HuH-7.5 (cell line): Measurements from ENCODE around the gene DISC1.

Experiments
- DNase-seq: peaks from one replicate; pipeline ENCODE4 v3.0.0; 2011; ENCODE audit warnings: low spot score

DISC1 gene

DNA sequence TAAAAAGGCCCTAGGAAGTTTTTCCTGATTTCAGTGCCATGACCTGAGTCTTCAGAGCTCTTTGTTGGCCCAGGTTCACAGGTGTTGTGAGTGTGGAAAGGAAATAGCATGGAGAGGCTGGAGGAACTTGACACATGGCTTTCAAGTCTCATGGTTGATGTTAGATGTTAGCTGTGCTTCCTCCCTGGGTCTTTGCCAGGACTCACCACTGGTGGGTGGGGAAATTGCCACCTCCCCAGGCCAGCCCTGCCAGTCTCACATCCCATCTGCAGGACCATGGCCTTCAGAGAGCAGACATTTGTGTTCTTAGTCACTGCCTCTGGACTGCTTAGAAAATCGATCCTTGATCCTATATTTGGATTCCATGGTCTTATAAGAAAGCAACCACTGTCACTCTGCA is 383.2 kb downstream of the DISC1 start:
- no peak for DNase-seq

GRCh38 chr1:232011961-232012360 is 385.4 kb downstream of the DISC1 start:
- DNase-seq: no peak

DNA sequence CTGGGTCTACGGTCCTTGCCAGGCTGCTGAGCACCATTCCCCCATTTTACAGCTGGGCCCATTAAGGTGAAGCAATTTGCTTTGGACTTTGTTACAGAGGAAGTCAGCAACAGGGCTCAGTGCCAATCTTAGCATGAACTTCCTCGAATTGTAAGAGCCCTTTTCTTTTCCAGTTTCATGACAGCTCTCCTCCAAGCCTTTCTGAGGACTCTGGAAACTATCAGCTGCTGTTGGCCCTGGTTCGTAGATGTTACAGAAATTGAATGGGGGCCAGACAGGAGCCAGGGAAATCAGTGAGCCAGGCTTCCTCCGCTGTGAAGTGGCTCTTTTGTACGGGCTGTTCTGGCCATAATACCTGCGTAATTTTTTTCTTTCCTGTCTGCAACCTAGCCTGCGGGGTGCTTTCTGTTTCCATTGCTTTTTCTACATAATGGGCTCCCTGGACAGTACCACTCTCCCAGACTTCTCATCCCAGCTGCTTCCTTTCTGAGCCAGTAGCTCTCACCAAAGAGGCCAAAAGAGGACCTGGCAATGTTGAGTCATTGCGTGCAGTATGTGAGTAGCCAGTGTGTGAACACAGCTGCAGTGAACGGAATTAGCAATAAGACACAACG is 386.3 kb downstream of the DISC1 start:
- DNase-seq: no peak

GRCh38 chr1:232014941-232015340 is 388.4 kb downstream of the DISC1 start:
- no peak for DNase-seq

GRCh38 chr1:232016616-232017015 is 390.0 kb downstream of the DISC1 start:
- no peak for DNase-seq

DNA sequence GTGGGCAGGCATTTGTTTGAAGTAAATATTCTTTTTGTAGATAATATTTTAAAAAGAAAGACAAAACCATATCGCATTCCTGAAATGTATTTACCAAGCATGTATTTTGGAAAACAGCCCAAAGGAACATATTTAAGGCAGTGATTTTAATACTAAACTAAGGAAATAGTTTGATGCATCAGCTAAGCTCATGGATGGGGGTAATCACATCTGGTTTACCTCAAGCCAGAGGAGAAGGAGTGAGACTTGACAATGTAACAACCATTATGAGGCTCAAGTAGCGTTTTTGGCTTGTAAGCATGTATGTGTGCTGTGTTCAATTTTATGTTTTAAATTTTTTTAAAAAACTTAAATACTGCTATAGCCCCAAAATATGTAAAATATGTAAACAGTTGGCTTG is 390.5 kb downstream of the DISC1 start:
- DNase-seq: no peak

DNA sequence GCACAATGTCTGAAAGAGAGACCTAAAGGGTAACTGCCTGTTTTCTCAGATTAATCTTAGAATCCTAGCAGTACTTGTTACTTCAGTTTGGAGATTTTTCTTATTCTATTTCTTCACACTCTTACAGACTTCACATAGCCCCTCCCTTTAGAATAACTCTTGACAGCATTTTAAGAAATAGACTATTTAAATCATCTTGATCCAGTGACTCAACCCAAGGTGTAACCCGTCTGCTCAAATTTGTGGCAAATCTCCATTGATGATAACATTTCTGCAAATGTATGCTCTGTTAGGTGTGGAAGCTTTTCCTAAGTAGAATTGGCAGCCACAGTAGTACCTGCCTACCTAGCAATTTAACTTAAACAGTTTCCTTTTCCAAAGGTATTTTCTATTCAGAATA is 391.2 kb downstream of the DISC1 start:
- no peak for DNase-seq

DNA sequence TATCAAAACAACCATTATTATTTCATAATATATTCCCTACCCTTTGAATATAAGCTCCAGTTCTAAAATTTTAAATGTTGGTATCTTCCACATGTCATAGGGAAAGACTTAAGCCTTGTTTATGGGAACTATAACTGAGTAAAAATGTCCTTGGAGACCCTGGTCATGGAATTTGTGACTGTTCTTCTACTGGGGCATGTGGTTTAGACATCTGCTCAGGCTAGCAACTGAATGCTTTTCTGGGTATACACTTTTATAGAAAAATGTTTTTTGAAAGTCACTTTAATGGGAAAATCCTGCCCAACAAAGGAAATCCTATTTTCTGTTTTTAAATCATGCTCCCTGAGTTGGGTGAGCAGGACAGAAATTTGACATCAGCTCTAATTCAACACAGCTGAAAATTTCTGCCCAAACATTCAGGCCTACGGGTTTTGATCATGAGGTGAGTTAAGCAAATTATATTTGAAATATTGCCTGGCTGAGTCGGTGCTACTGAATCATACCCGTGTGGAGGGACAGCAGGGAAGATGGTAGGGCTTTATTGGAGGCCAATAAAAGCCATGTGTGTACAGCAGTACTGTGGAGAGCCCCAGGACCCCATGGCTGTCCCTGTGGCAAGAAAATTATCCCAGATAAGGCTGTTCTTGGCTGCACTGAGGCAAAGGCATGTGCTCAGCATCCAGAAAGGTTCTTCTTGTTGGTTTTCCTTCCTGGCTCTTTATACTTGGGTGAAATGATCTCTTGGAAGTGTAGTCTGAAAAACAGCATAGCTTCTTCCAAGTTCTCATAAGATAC is 391.8 kb downstream of the DISC1 start:
- no peak for DNase-seq

DNA sequence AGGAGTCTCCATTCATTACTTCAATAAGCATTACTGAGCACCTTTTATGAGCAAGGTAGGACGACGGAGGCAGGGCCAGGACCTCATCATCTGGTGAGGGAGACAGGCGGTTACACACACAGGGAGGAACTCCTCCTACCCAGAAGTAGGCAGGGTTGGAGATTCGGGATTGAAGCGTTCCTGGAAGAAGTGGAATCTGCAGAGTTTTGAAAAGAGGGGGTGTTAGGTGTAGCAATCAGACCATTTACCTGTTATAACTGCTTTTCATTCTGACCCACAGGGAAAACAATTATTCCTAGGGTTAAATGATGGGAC is 392.4 kb downstream of the DISC1 start:
- no peak for DNase-seq

DNA sequence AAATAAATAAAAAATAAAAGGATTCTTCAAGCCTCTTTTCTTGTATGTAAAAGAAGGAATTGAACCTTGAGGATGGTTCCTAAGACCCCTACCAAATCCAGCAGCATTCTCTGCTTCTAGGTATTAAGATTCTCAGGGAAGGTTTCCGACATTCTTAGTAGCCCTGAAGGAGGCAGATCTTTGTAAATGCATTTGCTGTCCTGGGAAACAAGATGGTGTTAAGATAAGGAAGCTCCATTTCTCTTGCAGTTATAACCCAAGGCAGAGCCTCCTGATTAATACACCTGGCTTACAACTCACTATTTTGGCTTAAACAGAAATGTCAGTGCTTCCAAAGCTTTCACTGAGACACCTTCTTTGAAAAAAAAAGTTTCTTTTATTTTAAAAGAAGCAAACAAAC is 393.8 kb downstream of the DISC1 start:
- no peak for DNase-seq

DNA sequence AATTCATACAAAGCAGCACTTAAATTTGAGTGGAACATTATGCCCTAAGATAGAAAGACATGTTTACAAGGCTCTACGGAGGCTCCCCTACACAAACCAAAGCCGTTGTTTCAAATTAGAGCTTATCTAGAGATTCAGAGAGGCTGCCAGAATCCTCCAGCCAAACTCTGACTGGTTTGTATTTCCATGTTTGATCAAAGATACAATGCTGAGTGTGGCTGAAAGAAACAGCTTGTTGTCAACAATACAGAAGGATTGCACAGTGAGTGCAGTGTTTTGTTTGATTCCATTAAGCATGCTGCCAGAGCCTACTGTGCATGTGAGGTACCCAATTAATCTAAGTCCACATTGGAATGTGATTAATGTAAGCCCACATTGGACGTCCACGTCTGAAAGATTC is 402.7 kb downstream of the DISC1 start:
- DNase-seq: no peak

- DNase-seq: no peak
Observed at GRCh38 chr1:232031156-232031555, 404.6 kb downstream of the DISC1 start.

DNA sequence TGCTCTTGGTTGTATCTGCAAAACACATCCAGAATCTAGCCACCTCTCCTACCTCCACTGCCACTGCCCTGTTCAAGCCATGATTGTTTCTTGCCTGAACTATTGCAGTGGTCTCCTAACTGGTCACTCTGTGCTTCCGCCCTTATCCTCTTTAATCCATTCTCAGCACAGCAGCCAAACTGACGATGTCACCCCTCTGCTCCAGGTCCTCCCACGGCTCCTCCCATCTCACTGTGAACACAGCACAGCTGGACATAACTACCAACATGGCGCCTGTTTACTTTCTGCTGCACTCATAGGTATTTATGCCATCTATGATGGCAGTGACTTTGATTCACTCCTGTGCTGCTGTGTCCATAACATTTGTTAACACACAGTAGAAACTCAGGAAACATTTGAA is 406.7 kb downstream of the DISC1 start:
- no peak for DNase-seq

- DNase-seq: no peak
Observed at GRCh38 chr1:232034556-232034955, 408.0 kb downstream of the DISC1 start.

GRCh38 chr1:232036181-232036933 is 409.8 kb downstream of the DISC1 start:
- DNase-seq: no peak

GRCh38 chr1:232037774-232038388 is 411.3 kb downstream of the DISC1 start:
- no peak for DNase-seq

DNA sequence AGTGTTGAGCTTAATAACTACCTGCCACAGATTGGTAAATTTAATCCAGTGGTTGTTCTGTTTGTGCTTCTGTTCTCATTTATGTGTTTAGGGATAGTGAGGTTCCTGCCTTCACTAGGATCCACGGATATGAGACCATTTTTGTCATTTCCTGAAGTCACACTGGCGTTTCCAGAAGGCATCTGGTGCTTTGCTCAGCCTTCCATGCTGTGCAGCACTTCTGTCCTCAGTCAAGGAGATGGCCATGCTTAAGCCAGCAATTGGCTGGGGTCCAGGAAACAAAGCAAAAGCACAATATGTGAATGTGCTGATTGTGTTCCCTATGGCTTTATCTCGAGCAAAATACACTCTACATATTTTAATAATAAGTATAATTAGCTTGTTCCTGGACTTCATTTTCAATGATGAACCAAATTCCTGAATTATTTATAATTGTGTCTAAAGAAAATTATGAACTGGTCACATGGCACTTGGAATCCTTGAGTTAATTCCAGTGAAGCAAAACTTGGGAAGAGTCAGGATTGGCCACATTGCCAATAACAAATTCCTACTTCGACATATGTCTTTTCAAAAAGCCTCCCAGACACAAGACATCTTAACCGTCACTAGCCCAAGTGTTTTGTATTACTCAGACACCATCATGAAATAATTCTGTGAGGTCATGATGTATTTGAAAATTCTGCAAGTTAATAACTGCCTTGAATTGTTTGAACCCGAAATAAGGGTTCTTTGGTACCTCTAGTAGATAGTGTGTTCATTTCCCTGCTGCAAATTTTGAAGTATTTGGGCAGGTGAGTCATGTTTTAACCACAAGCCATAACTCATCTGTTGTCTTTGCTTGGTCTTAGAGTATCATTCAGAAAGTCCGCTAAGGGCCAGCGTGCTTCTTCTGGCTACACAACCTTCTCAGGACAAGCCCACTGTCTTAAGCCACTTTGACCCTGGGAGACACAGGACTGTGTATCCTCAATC is 412.4 kb downstream of the DISC1 start:
- no peak for DNase-seq

GRCh38 chr1:232040260-232040659 is 413.7 kb downstream of the DISC1 start:
- DNase-seq: no peak

DNA sequence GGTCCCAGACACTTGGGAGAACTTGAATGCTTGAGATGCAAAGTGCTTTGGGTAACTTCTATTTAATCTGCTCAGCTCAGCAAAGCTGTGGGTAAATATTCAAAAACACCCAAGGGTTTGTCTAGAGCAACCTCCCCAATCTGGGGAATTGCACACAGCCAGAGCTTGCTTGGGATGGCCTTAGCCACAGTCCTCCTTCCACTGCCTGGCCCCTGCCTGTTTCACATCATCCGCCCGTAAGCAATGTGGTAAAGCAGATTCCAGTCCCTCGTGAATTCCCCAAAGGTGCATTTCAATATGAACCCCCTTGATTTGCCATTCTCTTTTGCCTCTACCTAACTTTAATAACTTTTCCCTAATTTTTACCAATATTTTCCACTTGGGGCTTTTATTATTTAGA is 418.1 kb downstream of the DISC1 start:
- DNase-seq: no peak

GRCh38 chr1:232045139-232045994 is 418.8 kb downstream of the DISC1 start:
- DNase-seq: no peak
